DND-41 (cell line): ENCODE results near the gene BLVRB.
A peak's percentile ranks its signal among the peaks of the same experiment; 100 is the strongest.

Experiments
- CTCF ChIP-seq: IDR thresholded peaks from 2 replicates; pipeline ENCODE4 v1.5.1; 2012; ENCODE audit warnings: borderline replicate concordance, low read length, moderate library complexity, mild to moderate bottlenecking; ENCODE audit not compliant: poor library complexity, severe bottlenecking; ENCODE audit errors: extremely low read depth
- EZH2 ChIP-seq: IDR thresholded peaks from 3 replicates; pipeline ENCODE4 v1.6.1; 2012; ENCODE audit warnings: borderline replicate concordance, low read depth, mild to moderate bottlenecking, moderate library complexity, low read length, inconsistent platforms; ENCODE audit not compliant: severe bottlenecking

DNA sequence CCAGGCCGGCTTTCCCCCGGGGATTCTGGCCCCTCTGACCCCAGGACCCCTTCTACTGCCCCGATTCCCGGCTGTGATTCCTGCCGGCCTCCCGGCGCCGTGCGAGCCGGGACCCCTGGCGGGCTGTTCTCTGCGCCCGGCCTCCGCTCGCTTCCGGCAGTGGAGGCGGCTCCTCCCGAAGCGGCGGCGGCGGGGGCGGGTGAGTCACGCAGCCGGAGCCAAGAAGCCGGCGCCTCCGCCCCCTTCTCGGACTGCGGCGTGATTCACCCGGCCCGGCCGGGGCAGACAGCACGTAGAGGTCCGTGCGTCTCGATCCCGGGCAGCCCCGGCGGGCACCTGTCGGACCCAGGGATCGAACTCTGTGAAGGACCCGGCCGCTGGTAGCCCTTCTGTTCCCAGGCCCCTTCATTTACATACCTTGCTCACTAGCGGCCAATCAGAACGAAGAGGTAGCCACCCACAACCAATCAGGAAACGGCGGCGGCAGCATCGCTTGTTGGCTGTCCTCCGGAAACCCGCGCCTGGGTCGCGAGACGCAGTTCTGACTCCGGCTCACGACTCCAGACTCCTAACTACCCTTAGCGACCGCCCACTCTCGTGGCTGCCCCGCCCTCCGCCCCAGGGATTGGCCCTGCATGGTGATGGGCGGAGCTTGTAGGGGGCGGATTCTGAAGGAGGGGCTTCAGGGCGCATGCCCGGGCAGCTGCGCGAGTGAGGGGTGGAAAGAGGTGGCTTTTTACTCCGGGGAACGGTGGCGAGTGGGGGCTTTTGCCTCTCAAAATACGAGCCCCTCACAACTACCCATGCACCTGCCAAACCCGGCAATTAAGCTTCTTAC is 39.9 kb downstream of the BLVRB start, which contains the start of gene SERTAD1:
- TF ChIP-seq CTCF (peak; percentile 60), EZH2 (no peak)
